Spleen (tissue), 13 donors: Measurements from ENCODE around the gene GJC1. TPM values are rescaled to one million over a fixed set of nuclear protein-coding genes. Genes with fewer than 3 reads are reported as not detected.

Experiments used
- DNase-seq: peaks from one replicate; pipeline ENCODE4 v3.0.0-alpha.2; 2020
- H3K27ac ChIP-seq, 8 donors: fragments of 200-600 bp; sonication (generic) in 7 of 8; 1 replicate in 4 of 8; 2 replicates in 4 of 8; pipeline versions ENCODE4 v1.5.0 to v1.8.0; 2016 to 2021; ENCODE audit warnings: inconsistent platforms in 4 of 8, mild to moderate bottlenecking in 4 of 8, moderate library complexity in 1 of 8
- H3K27me3 ChIP-seq, 7 donors: fragments of 200-600 bp; sonication (generic) in 6 of 7; replicated peaks in 1 of 7; 1 replicate in 4 of 7; 2 replicates in 3 of 7; pipeline versions ENCODE4 v1.5.0 to v1.8.0; 2016 to 2021; ENCODE audit warnings: inconsistent platforms in 3 of 7, mild to moderate bottlenecking in 1 of 7
- H3K36me3 ChIP-seq, 6 donors: fragments of 200-600 bp; sonication (generic) in 5 of 6; 1 replicate in 4 of 6; 2 replicates in 2 of 6; pipeline versions ENCODE4 v1.5.0 to v1.8.0; 2016 to 2021; ENCODE audit warnings: inconsistent platforms in 2 of 6
- H3K4me1 ChIP-seq, 6 donors: fragments of 200-600 bp; sonication (generic) in 5 of 6; 1 replicate in 3 of 6; 2 replicates in 3 of 6; pipeline versions ENCODE4 v1.5.0 to v1.8.0; 2016 to 2021; ENCODE audit warnings: inconsistent platforms in 3 of 6
- H3K4me3 ChIP-seq, 8 donors: fragments of 200-600 bp; sonication (generic) in 7 of 8; 1 replicate in 4 of 8; 2 replicates in 4 of 8; pipeline versions ENCODE4 v1.5.0 to v1.8.0; 2016 to 2021; ENCODE audit warnings: inconsistent platforms in 4 of 8, mild to moderate bottlenecking in 4 of 8, moderate library complexity in 2 of 8
- H3K9me3 ChIP-seq, 8 donors: fragments of 200-600 bp; sonication (generic) in 7 of 8; 1 replicate in 4 of 8; 2 replicates in 4 of 8; pipeline versions ENCODE4 v1.5.0 to v1.8.0; 2016 to 2021; ENCODE audit warnings: inconsistent platforms in 4 of 8
- POLR2A ChIP-seq, 3 donors: fragments of 450-650 bp; IDR thresholded peaks; one replicate each; pipeline ENCODE4 v1.5.1; 2017; ENCODE audit warnings: antibody characterized with exemption in 3 of 3, mild to moderate bottlenecking in 1 of 3
- POLR2AphosphoS5 ChIP-seq, 3 donors: sonication (generic); formaldehyde crosslinking; IDR thresholded peaks; one replicate each; pipeline ENCODE4 v1.5.1; 2017; ENCODE audit warnings: antibody characterized with exemption in 3 of 3
- WGBS, 5 donors: extraction: QIAGEN DNeasy Blood & Tissue Kit in 3 of 5; methylation state at CpG; one replicate each; pipeline versions ENCODE4 v1.1.5 to v1.1.7; 2013 to 2018; 5-methylcytosine and 5-hydroxymethylcytosine counted together
- intact Hi-C: fragments of 100-400 bp; cut with DNase I; formaldehyde crosslinking; loops from one replicate; pipeline ENCODE4 v1.15.0; 2023; ENCODE audit warnings: low total_unique reads
- long read RNA-seq, 2 donors: transcript quantifications; one replicate each; lab custom pipeline, GENCODE V29; 2026
- polyA plus RNA-seq, 3 donors: library from polyadenylated mRNA; stranded (reverse); fragments of 200-250 nt; gene quantifications; one replicate each; pipeline ENCODE4 v1.2.1, GENCODE V29; 2013
- total RNA-seq, 7 donors: library from RNA; depleted of rRNA in 3 of 7; stranded (reverse); fragments of >200 nt in 3 of 7; fragmentation: NEBNext Ultra II Directional in 4 of 7; extraction: Animal tissue kit (Norgen Biotek cat#: 25700) in 4 of 7; gene quantifications; one replicate each; pipeline versions ENCODE4 v1.1.0 to v1.2.1, GENCODE V29; 2016 to 2021
- TF ChIP-seq, protein P1 (sequence below), 11 experiments: fragments of 200-600 bp in 7 of 11; fragments of 450-650 bp in 4 of 11; sonication (generic) in 4 of 11; IDR thresholded peaks in 8 of 11; conservative IDR thresholded peaks in 3 of 11; 1 replicate in 7 of 11; 2 replicates in 4 of 11; pipeline versions ENCODE4 v1.4.0 to v1.8.0; 2016 to 2021; ENCODE audit warnings: antibody characterized with exemption in 11 of 11, inconsistent platforms in 4 of 11, mild to moderate bottlenecking in 1 of 11
- donor health status: healthy with polysubstance abuse.
- donor health status: DM: no; HTN: no; CAD: no; lungs with moderate emphysema.
- donor health status: DM: no; HTN: no; CAD: no.
- donor health status: Bipolar disorder and iron deficiency.
- donor health status: healthy.
- donor health status: DM: no; HTN: no; CAD: no.
- donor health status: DM: yes; HTN: yes; CAD: no.

Gene GJC1
- total RNA-seq, result 1 to 10 TPM in 4 of 7 donors, under 1 TPM in 3; 0.43 to 1.8 (median 1.1) TPM
- polyA plus RNA-seq, result under 1 TPM; 0.41 to 0.86 (median 0.80) TPM
- long read RNA-seq, donor 1, full-length matches to known transcripts, result 6 of 15 reads
- long read RNA-seq, donor 1, partial matches to known transcripts, result 9 of 15 reads
- long read RNA-seq, donor 1, other reads (novel, unspliced or antisense), result 0 of 15 reads
- long read RNA-seq, donor 2, result 0 reads

DNA sequence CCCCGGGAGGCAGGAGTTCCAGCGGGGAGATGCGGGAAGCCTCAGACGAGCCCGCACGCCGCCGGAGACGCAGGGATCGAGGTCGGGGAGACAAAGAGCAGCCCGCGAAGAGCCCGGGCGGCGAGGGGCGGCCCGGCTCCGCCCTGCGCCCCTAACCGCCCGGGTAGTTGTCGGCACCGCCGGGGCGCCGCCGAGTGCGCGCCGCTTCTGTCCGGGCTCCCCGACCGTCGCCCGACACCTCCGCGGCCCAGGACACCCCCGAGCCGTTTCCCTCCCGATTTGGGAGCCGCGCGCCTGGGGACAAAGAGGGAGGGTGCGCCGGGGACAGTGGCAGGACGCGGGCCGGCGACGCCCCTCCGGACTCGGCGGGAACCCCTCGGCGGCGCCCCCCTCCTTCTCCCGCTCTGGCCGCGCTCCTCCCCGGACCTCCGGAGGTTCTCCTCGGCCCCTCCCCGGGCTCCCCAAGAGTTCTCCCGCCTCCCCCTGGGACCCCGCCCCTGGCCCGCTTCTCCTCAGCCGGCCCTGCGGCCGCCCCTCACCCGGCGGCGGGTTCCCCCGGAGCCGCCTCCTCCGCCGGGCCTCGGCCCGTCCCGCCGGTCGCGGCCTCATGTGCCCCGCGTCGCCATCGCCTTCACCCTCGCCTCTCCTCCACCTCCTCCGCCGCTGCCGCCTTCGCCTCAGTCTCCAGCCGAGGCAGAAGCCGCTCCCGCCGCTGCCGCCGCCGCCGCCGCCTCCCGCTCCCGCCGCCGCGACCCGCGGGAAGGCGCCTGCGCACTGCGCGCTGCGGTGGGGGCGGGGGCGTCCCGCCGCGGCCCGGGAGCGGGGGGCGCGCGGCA lies at the start of gene GJC1:
GJC1 (minus strand) TSS at position 765 of the 836 bp plus-strand sequence. CDS start 24,470 bp downstream, outside the sequence.
- peak in 2 of 3 donors; percentile 37 to 50 for TF ChIP-seq POLR2AphosphoS5 (IDR thresholded peaks at IDR 0.05)
- TF ChIP-seq, protein P1, sequence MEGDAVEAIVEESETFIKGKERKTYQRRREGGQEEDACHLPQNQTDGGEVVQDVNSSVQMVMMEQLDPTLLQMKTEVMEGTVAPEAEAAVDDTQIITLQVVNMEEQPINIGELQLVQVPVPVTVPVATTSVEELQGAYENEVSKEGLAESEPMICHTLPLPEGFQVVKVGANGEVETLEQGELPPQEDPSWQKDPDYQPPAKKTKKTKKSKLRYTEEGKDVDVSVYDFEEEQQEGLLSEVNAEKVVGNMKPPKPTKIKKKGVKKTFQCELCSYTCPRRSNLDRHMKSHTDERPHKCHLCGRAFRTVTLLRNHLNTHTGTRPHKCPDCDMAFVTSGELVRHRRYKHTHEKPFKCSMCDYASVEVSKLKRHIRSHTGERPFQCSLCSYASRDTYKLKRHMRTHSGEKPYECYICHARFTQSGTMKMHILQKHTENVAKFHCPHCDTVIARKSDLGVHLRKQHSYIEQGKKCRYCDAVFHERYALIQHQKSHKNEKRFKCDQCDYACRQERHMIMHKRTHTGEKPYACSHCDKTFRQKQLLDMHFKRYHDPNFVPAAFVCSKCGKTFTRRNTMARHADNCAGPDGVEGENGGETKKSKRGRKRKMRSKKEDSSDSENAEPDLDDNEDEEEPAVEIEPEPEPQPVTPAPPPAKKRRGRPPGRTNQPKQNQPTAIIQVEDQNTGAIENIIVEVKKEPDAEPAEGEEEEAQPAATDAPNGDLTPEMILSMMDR (IDR thresholded peaks at IDR 0.05 in 8 of 11, conservative IDR thresholded peaks at IDR 0.05 in 3 of 11), result no peak

DNA sequence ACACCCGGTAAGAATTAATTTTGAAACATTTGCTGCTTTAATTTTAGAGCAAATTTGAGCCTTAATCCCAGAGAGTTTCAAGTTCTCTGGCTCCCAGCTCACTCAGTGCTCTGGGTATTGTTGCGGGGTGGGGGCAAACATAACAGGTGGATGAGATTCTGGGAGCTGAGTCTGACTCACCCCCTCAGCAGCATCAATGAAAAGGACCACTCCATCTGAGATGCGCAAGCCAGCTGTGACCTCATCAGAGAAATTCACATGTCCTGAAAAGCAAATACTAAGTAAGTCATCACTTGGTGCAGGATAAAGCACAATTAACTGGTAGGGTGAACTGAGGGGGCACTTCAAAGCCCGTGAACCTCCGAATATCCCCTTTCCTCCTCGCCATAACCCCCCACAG lies 49.3 kb upstream of the GJC1 start:
- Histone ChIP-seq H3K4me1 (no peaks in the 10 kb centered on the region), H3K4me3 (no peak overlapping the region), H3K27me3 (no peaks in the 10 kb centered on the region), H3K27ac (no peak overlapping the region), H3K9me3 (no peaks in the 10 kb centered on the region), H3K36me3 (peaks cover 2 to 100% (median 92%) of the 10 kb centered on the region in 6 donors)
- no peak for DNase-seq
- intact Hi-C loops, result no loop called here
- 85 to 98% (median 92%) methylated on average over 6 of the region's 6 CpGs for WGBS, 5 donors
- TF ChIP-seq POLR2A (IDR thresholded peaks at IDR 0.05), result no peak
- TF ChIP-seq, protein P1 (IDR thresholded peaks at IDR 0.05 in 8 of 11, conservative IDR thresholded peaks at IDR 0.05 in 3 of 11), result no peak
- TF ChIP-seq POLR2AphosphoS5 (IDR thresholded peaks at IDR 0.05), result no peak

More for the DNA sequence above, at the start of gene GJC1:
- intact Hi-C loops, result no loop called here
- peaks cover 6 to 100% (median 69%) of the 10 kb centered on the region in 7 donors for H3K27me3 ChIP-seq
- no peaks in the 10 kb centered on the region for H3K9me3 ChIP-seq
- 0 to 2% (median 0%) methylated on average over 34 to 123 of the region's 123 CpGs for WGBS, 5 donors
- peak within 1 kb of the TSS in 1 of 8 donors; percentile 35 for H3K27ac ChIP-seq
- H3K4me3 ChIP-seq, result peak within 1 kb of the TSS; percentile 37 to 74 (median 52)
- peaks cover 6 to 26% (median 22%) of the 10 kb centered on the region in 6 donors for H3K4me1 ChIP-seq
- H3K36me3 ChIP-seq, result no peaks in the 10 kb centered on the region
- DNase-seq, result peak; percentile 63

DNA sequence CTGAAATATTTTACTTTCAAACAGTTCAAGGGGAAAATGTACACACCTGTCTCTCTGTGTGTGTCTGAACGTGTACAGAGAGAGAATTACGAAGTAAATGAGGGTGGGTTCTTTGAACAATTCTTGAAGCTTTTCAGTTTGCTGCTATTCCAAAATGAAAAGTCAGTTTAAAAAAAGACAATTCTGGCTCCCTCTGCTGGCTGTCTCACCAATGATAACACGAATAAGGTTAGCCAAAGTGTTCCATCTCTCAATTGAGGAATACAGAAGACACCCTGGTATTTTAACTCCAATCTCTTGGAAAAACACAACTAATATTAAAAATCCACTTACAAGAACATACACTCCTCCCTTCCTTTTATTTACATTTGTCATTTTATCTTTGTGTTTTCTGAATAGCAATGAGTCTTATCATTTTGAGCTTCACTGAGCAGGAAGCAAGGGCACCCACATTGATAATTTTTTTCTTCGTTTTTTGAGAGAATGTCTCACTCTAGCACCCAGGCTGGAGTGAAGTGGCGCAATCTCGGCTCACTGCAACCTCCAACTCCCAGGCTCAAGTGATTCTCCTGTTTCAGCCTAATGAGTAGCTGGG lies 48.6 kb upstream of the GJC1 start:
- DNase-seq, result no peak
- H3K27ac ChIP-seq, result no peak overlapping the region
- TF ChIP-seq, protein P1 (IDR thresholded peaks at IDR 0.05 in 8 of 11, conservative IDR thresholded peaks at IDR 0.05 in 3 of 11), result peak in 7 of 11 experiments; percentile 23 to 52 (median 46)
- no peak for TF ChIP-seq POLR2AphosphoS5 (IDR thresholded peaks at IDR 0.05)
- no peaks in the 10 kb centered on the region for H3K9me3 ChIP-seq
- no peak overlapping the region for H3K4me3 ChIP-seq
- H3K27me3 ChIP-seq, result no peaks in the 10 kb centered on the region
- H3K36me3 ChIP-seq, result peaks cover 2 to 100% (median 91%) of the 10 kb centered on the region in 6 donors
- 59 to 67% (median 63%) methylated on average over 6 of the region's 6 CpGs for WGBS, 5 donors
- intact Hi-C loops, result no loop called here
- H3K4me1 ChIP-seq, result no peaks in the 10 kb centered on the region

DNA sequence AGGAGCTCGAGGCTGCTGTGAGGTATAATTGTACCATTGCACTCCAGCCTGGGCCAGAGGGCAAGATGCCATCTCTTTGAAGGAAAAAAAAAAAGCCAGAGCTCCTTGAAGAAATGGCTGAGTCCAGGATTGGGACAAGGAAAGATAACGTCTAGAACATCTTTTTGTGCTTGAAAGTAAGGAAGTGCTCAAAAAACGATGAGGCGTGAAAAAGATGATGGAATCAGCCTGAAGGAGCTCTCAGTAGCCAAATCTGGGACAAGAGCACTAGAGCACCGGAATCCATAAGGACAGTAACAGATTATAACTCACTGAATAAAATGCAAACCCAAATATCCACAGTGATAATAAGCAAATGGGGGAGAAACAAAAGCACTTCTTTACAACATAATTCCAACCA lies 47.0 kb upstream of the GJC1 start:
- Histone ChIP-seq H3K27me3 (no peaks in the 10 kb centered on the region), H3K27ac (no peak overlapping the region), H3K9me3 (no peaks in the 10 kb centered on the region), H3K4me3 (no peak overlapping the region), H3K4me1 (no peaks in the 10 kb centered on the region), H3K36me3 (peaks cover 2 to 100% (median 90%) of the 10 kb centered on the region in 6 donors)
- whole genome bisulfite sequencing, 5 donors, result 89 to 96% (median 94%) methylated on average over 5 of the region's 5 CpGs
- TF ChIP-seq, protein P1 (IDR thresholded peaks at IDR 0.05 in 8 of 11, conservative IDR thresholded peaks at IDR 0.05 in 3 of 11), result no peak
- TF ChIP-seq POLR2A (IDR thresholded peaks at IDR 0.05), result no peak
- no peak for TF ChIP-seq POLR2AphosphoS5 (IDR thresholded peaks at IDR 0.05)
- intact Hi-C loops, result no loop called here
- DNase-seq, result no peak
